Natural killer cell (primary cell): ENCODE measurements around the gene TIFAB. TPM values are rescaled to one million over a fixed set of nuclear protein-coding genes. Genes with fewer than 3 reads are reported as not detected.

Experiments
- ATAC-seq, 3 donors: fragments of 150-1000 bp in 2 of 3; fragments of 200-7000 bp in 1 of 3; cut with Tn5 transposase; 1 replicate in 1 of 3; 2 replicates in 2 of 3; pipeline ENCODE4 v1.10.0; 2021; ENCODE audit warnings: mild to moderate bottlenecking in 2 of 3, moderate library complexity in 2 of 3
- DNase-seq, 2 donors: peaks; one replicate each; pipeline versions ENCODE4 v3.0.0 to v3.0.0-alpha.2; 2013 to 2021; ENCODE audit warnings: mixed read lengths in 1 of 2
- H3K27ac ChIP-seq: one replicate; pipeline ENCODE4 v1.5.1; 2013; ENCODE audit warnings: mild to moderate bottlenecking, low read length
- H3K27me3 ChIP-seq: one replicate; pipeline ENCODE4 v1.6.1; 2013; ENCODE audit warnings: low read length; ENCODE audit not compliant: control insufficient read depth, insufficient read depth
- H3K36me3 ChIP-seq: one replicate; pipeline ENCODE4 v1.6.1; 2013; ENCODE audit warnings: low read length; ENCODE audit not compliant: control insufficient read depth, insufficient read depth
- H3K4me1 ChIP-seq: one replicate; pipeline ENCODE4 v1.6.1; 2013; ENCODE audit warnings: low read length; ENCODE audit not compliant: control insufficient read depth, insufficient read depth
- H3K4me3 ChIP-seq: one replicate; pipeline ENCODE4 v1.5.1; 2013; ENCODE audit warnings: low read length
- H3K9me3 ChIP-seq: one replicate; pipeline ENCODE4 v1.6.1; 2013; ENCODE audit warnings: low read length; ENCODE audit not compliant: control insufficient read depth, insufficient read depth
- H3K27ac Mint-ChIP-seq, 2 donors: one replicate each; pipeline ENCODE4 v1.8.0; 2022; ENCODE audit warnings: mild to moderate bottlenecking in 2 of 2, mixed read lengths in 2 of 2, moderate library complexity in 1 of 2
- H3K27me3 Mint-ChIP-seq, 2 donors: one replicate each; pipeline ENCODE4 v1.8.0; 2022; ENCODE audit warnings: low read depth in 2 of 2, mixed read lengths in 2 of 2
- H3K36me3 Mint-ChIP-seq: one replicate; pipeline ENCODE4 v1.8.0; 2022; ENCODE audit warnings: mixed read lengths
- H3K4me1 Mint-ChIP-seq, 2 donors: one replicate each; pipeline ENCODE4 v1.8.0; 2022; ENCODE audit warnings: mixed read lengths in 2 of 2
- H3K4me3 Mint-ChIP-seq: one replicate; pipeline ENCODE4 v1.8.0; 2022; ENCODE audit warnings: mild to moderate bottlenecking, moderate library complexity, mixed read lengths
- H3K9me3 Mint-ChIP-seq, 2 donors: one replicate each; pipeline ENCODE4 v1.8.0; 2022; ENCODE audit warnings: mixed read lengths in 2 of 2
- CTCF ChIP-seq: fragments of 200-600 bp; IDR thresholded peaks from one replicate; pipeline ENCODE4 v1.8.0; 2022; ENCODE audit warnings: antibody characterized with exemption
- WGBS: methylation state at CpG from one replicate; pipeline ENCODE4 v1.1.7; 2013; ENCODE audit warnings: missing lambda C conversion rate; ENCODE audit not compliant: insufficient coverage; 5-methylcytosine and 5-hydroxymethylcytosine counted together
- intact Hi-C: fragments of 100-400 bp; cut with micrococcal nuclease; formaldehyde crosslinking; loops from one replicate; pipeline ENCODE4 v1.14.2; 2022
- total RNA-seq, 4 donors: library from RNA; stranded (reverse); fragments of 120-200 nt in 1 of 4; gene quantifications; one replicate each; pipeline versions ENCODE4 v1.2.3 to v1.2.4, GENCODE V29; 2013 to 2022

The TIFAB gene
- total RNA-seq, 3 donors from 2014 or later (not counting 1 experiment from before 2014, with no cell fraction given): 0.05 to 0.21 TPM; not detected in 1

GRCh38 chr5:135454946-135455345 is 2.8 kb upstream of the TIFAB start:
- H3K4me3 ChIP-seq: no peak overlapping the region
- H3K27me3 ChIP-seq: no peaks in the 10 kb centered on the region
- no peaks in the 10 kb centered on the region for H3K36me3 ChIP-seq
- ATAC-seq (no peak), DNase-seq (no peak)
- H3K9me3 ChIP-seq: no peaks in the 10 kb centered on the region
- Mint-ChIP-seq H3K27me3 (peaks cover 0 to 3% of the 10 kb centered on the region in 2 donors), H3K4me3 (no peak overlapping the region), H3K4me1 (no peaks in the 10 kb centered on the region), H3K27ac (no peak overlapping the region), H3K36me3 (no peaks in the 10 kb centered on the region), H3K9me3 (no peaks in the 10 kb centered on the region)
- WGBS: 89% methylated on average over 3 of the region's 3 CpGs
- intact Hi-C loops: no loop called here
- peaks cover 5% of the 10 kb centered on the region for H3K4me1 ChIP-seq
- TF ChIP-seq CTCF: no peak
- no peak overlapping the region for H3K27ac ChIP-seq

GRCh38 chr5:135453613-135454012 is 1.5 kb upstream of the TIFAB start:
- H3K4me1 ChIP-seq: peaks cover 5% of the 10 kb centered on the region
- no peaks in the 10 kb centered on the region for H3K9me3 Mint-ChIP-seq
- peaks cover 0 to 7% of the 10 kb centered on the region in 2 donors for H3K27me3 Mint-ChIP-seq

GRCh38 chr5:135451581-135452320 is 400 bp downstream of the TIFAB start:
- no peak for TF ChIP-seq CTCF
- H3K9me3 ChIP-seq: no peaks in the 10 kb centered on the region
- Mint-ChIP-seq H3K36me3 (no peaks in the 10 kb centered on the region), H3K27me3 (peaks cover 0 to 12% of the 10 kb centered on the region in 2 donors), H3K27ac (no peak overlapping the region), H3K4me1 (no peaks in the 10 kb centered on the region), H3K4me3 (no peak overlapping the region), H3K9me3 (no peaks in the 10 kb centered on the region)
- no peaks in the 10 kb centered on the region for H3K36me3 ChIP-seq
- DNase-seq (no peak), ATAC-seq (no peak)
- peaks cover 4% of the 10 kb centered on the region for H3K4me1 ChIP-seq
- intact Hi-C loops: no loop called here
- H3K4me3 ChIP-seq: no peak overlapping the region
- no peak overlapping the region for H3K27ac ChIP-seq
- 82% methylated on average over 17 of the region's 17 CpGs for WGBS
- no peaks in the 10 kb centered on the region for H3K27me3 ChIP-seq

More at GRCh38 chr5:135453613-135454012, 1.5 kb upstream of the TIFAB start:
- no peaks in the 10 kb centered on the region for H3K36me3 Mint-ChIP-seq
- Histone ChIP-seq H3K9me3 (no peaks in the 10 kb centered on the region), H3K4me3 (no peak overlapping the region), H3K27me3 (no peaks in the 10 kb centered on the region), H3K36me3 (no peaks in the 10 kb centered on the region), H3K27ac (no peak overlapping the region)
- H3K4me3 Mint-ChIP-seq: no peak overlapping the region
- DNase-seq (no peak), ATAC-seq (no peak)
- intact Hi-C loops: no loop called here
- H3K27ac Mint-ChIP-seq: no peak overlapping the region
- no peak for TF ChIP-seq CTCF
- WGBS: 80% methylated on average over 2 of the region's 4 CpGs
- no peaks in the 10 kb centered on the region for H3K4me1 Mint-ChIP-seq

GRCh38 chr5:135450952-135451351 is 1.2 kb downstream of the TIFAB start:
- Histone ChIP-seq H3K4me3 (no peak overlapping the region), H3K27ac (no peak overlapping the region), H3K27me3 (no peaks in the 10 kb centered on the region), H3K4me1 (no peaks in the 10 kb centered on the region), H3K9me3 (no peaks in the 10 kb centered on the region), H3K36me3 (no peaks in the 10 kb centered on the region)
- Mint-ChIP-seq H3K27ac (no peak overlapping the region), H3K9me3 (no peaks in the 10 kb centered on the region), H3K36me3 (no peaks in the 10 kb centered on the region), H3K4me1 (no peaks in the 10 kb centered on the region), H3K4me3 (no peak overlapping the region), H3K27me3 (peaks cover 0 to 12% of the 10 kb centered on the region in 2 donors)
- ATAC-seq: no peak
- WGBS: 95% methylated on average over 2 of the region's 2 CpGs
- no peak for DNase-seq
- TF ChIP-seq CTCF: no peak
- intact Hi-C loops: no loop called here
